ENCODE results near the gene LCE6A.

DNA sequence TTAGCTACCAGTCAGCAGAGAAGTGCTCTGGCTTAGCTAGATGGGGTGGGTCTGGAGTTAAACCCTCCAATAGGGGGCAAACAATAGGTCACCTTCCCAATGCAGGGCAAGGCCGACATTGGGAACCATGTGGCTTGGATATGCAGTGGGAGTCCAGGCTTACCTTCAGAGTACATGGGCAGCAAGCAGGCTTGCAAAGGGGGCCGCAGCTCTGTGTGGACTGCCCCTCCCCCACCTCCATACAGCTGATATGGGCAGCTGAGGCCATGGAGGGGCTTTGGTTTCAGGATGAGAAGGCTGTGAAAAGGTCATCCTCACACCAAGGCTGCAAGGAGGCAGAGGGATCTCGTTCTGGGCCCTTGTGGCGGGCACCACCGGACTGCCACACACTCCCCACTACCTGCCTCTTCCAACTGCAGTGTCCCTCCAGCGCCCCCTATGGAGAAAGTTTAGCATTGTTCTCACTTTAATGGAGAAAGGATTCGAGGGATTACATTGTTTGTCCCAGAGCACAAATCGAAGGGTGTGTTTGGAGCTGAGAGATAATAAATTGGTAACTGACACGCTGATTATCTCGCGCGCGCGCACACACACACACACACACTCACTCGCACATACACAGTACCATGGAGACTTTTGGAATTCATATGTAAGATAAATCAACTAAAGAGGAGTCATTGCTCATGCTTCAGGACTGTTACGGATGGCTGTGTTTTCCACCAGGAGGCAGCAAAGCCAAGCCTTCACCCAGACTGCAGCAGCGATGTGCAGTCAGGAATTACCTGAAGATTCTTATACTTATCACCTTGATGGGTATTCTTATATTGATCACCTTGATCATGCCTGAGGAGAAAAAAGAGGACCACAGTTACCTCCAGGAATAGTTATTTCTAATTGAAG, 28.4 kb downstream of the LCE6A start:
- TF ChIP-seq POLR2A (IDR thresholded peaks at IDR 0.05; ENCODE audit: extremely low read depth, insufficient read length) (no peak), MYC (IDR thresholded peaks at IDR 0.05; ENCODE audit: low read depth, low read length) (no peak)
- TF ChIP-seq, protein P1, sequence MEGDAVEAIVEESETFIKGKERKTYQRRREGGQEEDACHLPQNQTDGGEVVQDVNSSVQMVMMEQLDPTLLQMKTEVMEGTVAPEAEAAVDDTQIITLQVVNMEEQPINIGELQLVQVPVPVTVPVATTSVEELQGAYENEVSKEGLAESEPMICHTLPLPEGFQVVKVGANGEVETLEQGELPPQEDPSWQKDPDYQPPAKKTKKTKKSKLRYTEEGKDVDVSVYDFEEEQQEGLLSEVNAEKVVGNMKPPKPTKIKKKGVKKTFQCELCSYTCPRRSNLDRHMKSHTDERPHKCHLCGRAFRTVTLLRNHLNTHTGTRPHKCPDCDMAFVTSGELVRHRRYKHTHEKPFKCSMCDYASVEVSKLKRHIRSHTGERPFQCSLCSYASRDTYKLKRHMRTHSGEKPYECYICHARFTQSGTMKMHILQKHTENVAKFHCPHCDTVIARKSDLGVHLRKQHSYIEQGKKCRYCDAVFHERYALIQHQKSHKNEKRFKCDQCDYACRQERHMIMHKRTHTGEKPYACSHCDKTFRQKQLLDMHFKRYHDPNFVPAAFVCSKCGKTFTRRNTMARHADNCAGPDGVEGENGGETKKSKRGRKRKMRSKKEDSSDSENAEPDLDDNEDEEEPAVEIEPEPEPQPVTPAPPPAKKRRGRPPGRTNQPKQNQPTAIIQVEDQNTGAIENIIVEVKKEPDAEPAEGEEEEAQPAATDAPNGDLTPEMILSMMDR (IDR thresholded peaks at IDR 0.05; ENCODE audit: low read depth, low read length), result peak; percentile 43
- TF ChIP-seq, protein P2, sequence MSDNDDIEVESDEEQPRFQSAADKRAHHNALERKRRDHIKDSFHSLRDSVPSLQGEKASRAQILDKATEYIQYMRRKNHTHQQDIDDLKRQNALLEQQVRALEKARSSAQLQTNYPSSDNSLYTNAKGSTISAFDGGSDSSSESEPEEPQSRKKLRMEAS (IDR thresholded peaks at IDR 0.05; ENCODE audit: low read depth, low read length), result no peak

All from NB4 (cell line).